ENCODE results near the gene ZNF771.
A peak's percentile ranks its signal among the peaks of the same experiment; 100 is the strongest.
"Not testable (repeated sequence)": the region's sequence is repeated elsewhere in the genome, so short reads cannot be mapped to it uniquely, and the experiment has no call there.

The ZNF771 gene

GRCh38 chr16:30458561-30459394, 51.4 kb downstream of the ZNF771 start:
- DNase-seq (ENCODE audit: low read depth in 3 of 3, low spot score in 1 of 3): peak; percentile 52 to 63 (median 54)

DNA sequence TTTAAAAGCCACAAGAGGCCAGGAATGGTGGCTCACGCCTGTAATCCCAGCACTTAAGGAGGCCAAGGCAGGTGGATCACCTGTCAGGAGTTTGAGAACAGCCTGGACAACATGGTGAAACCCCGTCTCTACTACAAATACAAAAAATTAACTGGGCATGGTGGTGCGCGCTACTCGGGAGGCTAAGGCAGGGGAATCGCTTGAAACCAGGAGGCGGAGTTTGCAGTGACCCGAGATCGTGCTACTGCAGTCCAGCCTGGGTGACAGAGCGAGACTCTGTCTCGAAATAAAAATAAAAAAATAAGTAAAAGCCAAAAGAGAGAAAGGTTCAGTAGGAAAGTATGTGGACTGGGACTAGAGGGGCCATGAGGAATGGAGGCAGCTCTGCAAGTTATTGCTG, 52.0 kb downstream of the ZNF771 start:
- no peak for DNase-seq (ENCODE audit: low read depth in 3 of 3, low spot score in 1 of 3)

DNA sequence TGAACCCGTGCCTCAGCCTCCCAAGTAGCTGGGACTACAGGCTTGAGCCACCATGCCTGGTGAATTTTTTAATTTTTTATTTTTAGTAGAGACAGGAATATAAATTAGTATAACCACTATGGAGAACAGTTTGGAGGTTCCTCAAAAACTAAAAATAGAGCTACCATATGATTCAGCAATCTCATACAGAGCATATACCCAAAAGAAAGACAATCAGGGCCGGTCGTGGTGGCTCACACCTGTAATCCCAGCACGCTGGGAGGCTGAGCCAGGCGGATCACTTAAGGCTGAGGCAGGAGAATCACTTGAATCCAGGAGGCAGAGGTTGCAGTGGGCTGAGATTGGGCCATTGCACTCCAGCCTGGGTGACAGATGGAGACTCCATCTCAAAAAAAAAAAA, 54.0 kb downstream of the ZNF771 start:
- not testable (repeated sequence) for DNase-seq (ENCODE audit: low read depth in 3 of 3, low spot score in 1 of 3)

DNA sequence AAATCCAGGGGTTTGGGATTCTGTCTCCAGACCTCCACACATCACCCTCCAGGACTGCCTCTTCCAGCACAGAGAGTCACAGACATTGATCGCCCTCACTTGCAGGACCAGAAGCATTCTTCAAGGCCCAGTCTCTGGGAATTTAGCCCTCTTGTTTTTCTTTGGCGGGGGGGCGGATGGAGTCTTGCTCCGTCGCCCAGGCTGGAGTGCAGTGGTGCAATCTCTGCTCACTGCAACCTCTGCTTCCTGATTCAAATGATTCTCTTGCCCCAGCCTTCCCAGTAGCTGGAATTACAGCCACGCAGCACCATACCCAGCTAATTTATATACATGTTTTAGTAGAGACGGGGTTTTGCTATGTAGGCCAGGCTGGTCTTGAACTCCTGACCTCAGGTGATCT, 56.7 kb downstream of the ZNF771 start:
- no peak for DNase-seq (ENCODE audit: low read depth in 3 of 3, low spot score in 1 of 3)

Measured in stimulated activated CD4-positive, alpha-beta T cell treated with anti-CD3 and anti-CD28 coated beads, TNF-alpha, amount 100 ng/mL, for 1 hour (primary cell).